Right lobe of liver (tissue), 6 donors: Measurements from ENCODE around the gene EDA. TPM values are rescaled to one million over a fixed set of nuclear protein-coding genes. Genes with fewer than 3 reads are reported as not detected.
A peak's percentile ranks its signal among the peaks of the same experiment; 100 is the strongest.

Experiments used
- ATAC-seq, 4 donors: fragments of 200-7000 bp; cut with Tn5 transposase; one replicate each; pipeline ENCODE4 v1.9.1; 2020; ENCODE audit warnings: mild to moderate bottlenecking in 4 of 4, moderate library complexity in 4 of 4
- DNase-seq, 3 donors: peaks; one replicate each; pipeline ENCODE4 v3.0.0-alpha.2; 2020
- H3K27ac ChIP-seq, 3 donors: fragments of 200-600 bp; one replicate each; pipeline ENCODE4 v1.8.0; 2022
- H3K27me3 ChIP-seq, 2 donors: fragments of 200-600 bp; one replicate each; pipeline ENCODE4 v1.8.0; 2022
- H3K36me3 ChIP-seq, 4 donors: fragments of 200-600 bp; sonication (generic) in 1 of 4; one replicate each; pipeline versions ENCODE4 v1.5.1 to v1.8.0; 2017 to 2022; ENCODE audit warnings: control low read depth in 1 of 4
- H3K4me1 ChIP-seq, 4 donors: fragments of 200-600 bp; sonication (generic) in 1 of 4; one replicate each; pipeline versions ENCODE4 v1.5.1 to v1.8.0; 2017 to 2022; ENCODE audit warnings: control low read depth in 1 of 4
- H3K4me3 ChIP-seq, 3 donors: fragments of 200-600 bp; one replicate each; pipeline ENCODE4 v1.8.0; 2022
- H3K9me3 ChIP-seq, 4 donors: fragments of 200-600 bp; sonication (generic) in 1 of 4; one replicate each; pipeline versions ENCODE4 v1.5.1 to v1.8.0; 2017 to 2022; ENCODE audit warnings: control low read depth in 1 of 4
- CTCF ChIP-seq, 4 donors: fragments of 200-600 bp in 3 of 4; fragments of 450-650 bp in 1 of 4; IDR thresholded peaks; one replicate each; pipeline versions ENCODE4 v1.5.1 to v1.8.0; 2016 to 2022; ENCODE audit warnings: antibody characterized with exemption in 4 of 4, mild to moderate bottlenecking in 2 of 4
- POLR2A ChIP-seq: fragments of 450-650 bp; IDR thresholded peaks from one replicate; pipeline ENCODE4 v1.6.1; 2017; ENCODE audit warnings: antibody characterized with exemption, mild to moderate bottlenecking
- WGBS: methylation state at CpG from one replicate; pipeline ENCODE4 v1.1.6; 2018; ENCODE audit warnings: low coverage, low lambda C conversion rate; ENCODE audit not compliant: insufficient coverage; ENCODE audit errors: missing lambda C conversion rate; 5-methylcytosine and 5-hydroxymethylcytosine counted together
- intact Hi-C, 2 donors: fragments of 100-400 bp; cut with DNase I; formaldehyde crosslinking; loops; one replicate each; pipeline versions ENCODE4 v1.11.2 to v1.14.1; 2022
- total RNA-seq, 6 experiments: library from RNA; depleted of rRNA in 2 of 6; stranded (reverse); fragments of >200 nt in 2 of 6; fragmentation: NEBNext Ultra II Directional in 3 of 6; extraction: Animal tissue kit (Norgen Biotek cat#: 25700) in 3 of 6; gene quantifications; one replicate each; pipeline versions ENCODE4 v1.1.0 to v1.2.4, GENCODE V29; 2016 to 2023
- donor health status: DM: no; HTN: yes; CAD: no.
- donor health status: DM: no; HTN: no; CAD: no.
- donor health status: DM: no; HTN: no; CAD: no.
- donor health status: DM: no; HTN: yes; CAD: no.
- donor health status: DM: no; HTN: yes; CAD: no.

EDA gene
- total RNA-seq, 6 experiments from 2014 or later, result 1.7 to 2.7 (median 2.1) TPM

GRCh38 chrX:69793260-69793935, 177.5 kb downstream of the EDA start:
- Histone ChIP-seq H3K36me3 (no peaks in the 10 kb centered on the region), H3K27me3 (no peaks in the 10 kb centered on the region), H3K4me3 (no peak overlapping the region), H3K27ac (no peak overlapping the region), H3K9me3 (no peaks in the 10 kb centered on the region), H3K4me1 (no peaks in the 10 kb centered on the region)
- DNase-seq, result no peak
- ATAC-seq, result no peak
- TF ChIP-seq POLR2A (no peak), CTCF (IDR thresholded peaks at IDR 0.05) (no peak)
- WGBS, result 51% methylated on average over 4 of the region's 4 CpGs
- intact Hi-C loops, result no loop called here

GRCh38 chrX:69795702-69796101, 179.8 kb downstream of the EDA start:
- Histone ChIP-seq H3K9me3 (no peaks in the 10 kb centered on the region), H3K27me3 (no peaks in the 10 kb centered on the region), H3K4me1 (no peaks in the 10 kb centered on the region), H3K4me3 (no peak overlapping the region), H3K27ac (no peak overlapping the region), H3K36me3 (no peaks in the 10 kb centered on the region)
- WGBS, result no CpG with 5 or more reads among the region's 3 CpGs
- DNase-seq, result no peak
- intact Hi-C loops, result no loop called here
- peak in 1 of 4 donors; percentile 23 for ATAC-seq
- TF ChIP-seq POLR2A (no peak), CTCF (IDR thresholded peaks at IDR 0.05) (no peak)

GRCh38 chrX:69807400-69807799, 191.5 kb downstream of the EDA start:
- Histone ChIP-seq H3K27ac (no peak overlapping the region), H3K9me3 (no peaks in the 10 kb centered on the region), H3K27me3 (no peaks in the 10 kb centered on the region), H3K4me1 (no peaks in the 10 kb centered on the region), H3K36me3 (no peaks in the 10 kb centered on the region), H3K4me3 (no peak overlapping the region)
- TF ChIP-seq CTCF (IDR thresholded peaks at IDR 0.05) (no peak), POLR2A (no peak)
- no peak for ATAC-seq
- WGBS, result 47% methylated on average over 1 of the region's 1 CpG
- no peak for DNase-seq
- intact Hi-C loops, result no loop called here

- Histone ChIP-seq H3K9me3 (no peaks in the 10 kb centered on the region), H3K36me3 (no peaks in the 10 kb centered on the region), H3K27ac (no peak overlapping the region), H3K27me3 (no peaks in the 10 kb centered on the region), H3K4me1 (no peaks in the 10 kb centered on the region), H3K4me3 (no peak overlapping the region)
- DNase-seq (no peak), ATAC-seq (no peak)
- TF ChIP-seq POLR2A (no peak), CTCF (IDR thresholded peaks at IDR 0.05) (no peak)
- intact Hi-C loops, result no loop called here
- 71% methylated on average over 2 of the region's 2 CpGs for WGBS
Measured at GRCh38 chrX:69808375-69808774, 192.5 kb downstream of the EDA start.

GRCh38 chrX:69813677-69814076, 197.8 kb downstream of the EDA start:
- Histone ChIP-seq H3K9me3 (no peaks in the 10 kb centered on the region), H3K27me3 (no peaks in the 10 kb centered on the region), H3K4me1 (no peaks in the 10 kb centered on the region), H3K36me3 (no peaks in the 10 kb centered on the region), H3K4me3 (no peak overlapping the region), H3K27ac (no peak overlapping the region)
- DNase-seq (no peak), ATAC-seq (no peak)
- WGBS, result 14% methylated on average over 1 of the region's 1 CpG
- intact Hi-C loops, result no loop called here
- TF ChIP-seq CTCF (IDR thresholded peaks at IDR 0.05), result no peak
- no peak for TF ChIP-seq POLR2A
